ENCODE results near the gene RBM17.
"Not testable (repeated sequence)": the region's sequence is repeated elsewhere in the genome, so short reads cannot be mapped to it uniquely, and the experiment has no call there.

Gene RBM17

DNA sequence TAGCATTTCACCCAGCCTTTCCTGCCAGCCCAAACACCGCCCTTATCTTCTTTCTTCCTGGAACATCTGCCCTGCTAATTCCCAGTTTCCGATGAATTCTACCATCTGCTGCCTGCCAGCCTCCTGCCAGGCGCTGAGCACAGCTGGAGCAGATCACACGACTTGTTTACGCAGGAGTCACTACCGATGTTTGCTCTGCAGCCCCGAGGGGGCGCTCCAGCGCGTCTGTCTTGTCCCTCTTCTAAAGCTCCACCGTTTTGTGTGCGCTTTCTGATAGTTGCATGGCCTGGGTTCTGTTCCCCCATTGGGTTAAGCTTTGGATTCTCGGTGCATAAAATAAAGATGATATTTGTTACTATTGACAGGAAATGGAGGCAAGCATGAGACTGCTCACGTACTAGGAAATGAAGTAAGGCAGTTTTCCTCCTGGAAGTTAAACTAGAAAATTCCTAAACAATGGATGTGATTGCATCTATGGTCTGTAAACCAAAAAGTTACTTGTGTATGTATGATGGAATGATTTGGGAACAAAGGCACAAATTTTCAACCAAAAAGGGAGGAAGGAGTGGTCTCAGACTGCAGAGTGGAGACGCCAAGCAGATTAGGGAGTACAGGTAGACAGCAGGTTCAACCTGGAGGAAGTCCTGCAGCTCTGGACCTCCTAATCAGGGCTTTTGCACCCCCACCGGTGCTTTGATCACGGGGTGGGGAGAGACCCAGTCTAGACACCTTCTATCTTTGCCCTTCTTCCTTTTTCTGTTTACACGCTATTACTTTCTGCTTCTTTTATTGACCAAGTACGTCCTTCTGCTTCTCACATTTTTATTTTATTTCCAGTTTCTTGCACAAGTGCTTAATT is 2.2 kb upstream of the RBM17 start:
- FAIRE-seq, result peak; percentile 96
- no peak for DNase-seq (ENCODE audit: insufficient read length)
- no peak for TF ChIP-seq TAF1 (IDR thresholded peaks at IDR 0.05; ENCODE audit: borderline replicate concordance, low read depth, low read length)
- TF ChIP-seq POLR2A (IDR thresholded peaks at IDR 0.05; ENCODE audit: low read depth, low read length), result no peak
- TF ChIP-seq POLR2AphosphoS5 (IDR thresholded peaks at IDR 0.05; ENCODE audit: low read depth, low read length), result no peak

DNA sequence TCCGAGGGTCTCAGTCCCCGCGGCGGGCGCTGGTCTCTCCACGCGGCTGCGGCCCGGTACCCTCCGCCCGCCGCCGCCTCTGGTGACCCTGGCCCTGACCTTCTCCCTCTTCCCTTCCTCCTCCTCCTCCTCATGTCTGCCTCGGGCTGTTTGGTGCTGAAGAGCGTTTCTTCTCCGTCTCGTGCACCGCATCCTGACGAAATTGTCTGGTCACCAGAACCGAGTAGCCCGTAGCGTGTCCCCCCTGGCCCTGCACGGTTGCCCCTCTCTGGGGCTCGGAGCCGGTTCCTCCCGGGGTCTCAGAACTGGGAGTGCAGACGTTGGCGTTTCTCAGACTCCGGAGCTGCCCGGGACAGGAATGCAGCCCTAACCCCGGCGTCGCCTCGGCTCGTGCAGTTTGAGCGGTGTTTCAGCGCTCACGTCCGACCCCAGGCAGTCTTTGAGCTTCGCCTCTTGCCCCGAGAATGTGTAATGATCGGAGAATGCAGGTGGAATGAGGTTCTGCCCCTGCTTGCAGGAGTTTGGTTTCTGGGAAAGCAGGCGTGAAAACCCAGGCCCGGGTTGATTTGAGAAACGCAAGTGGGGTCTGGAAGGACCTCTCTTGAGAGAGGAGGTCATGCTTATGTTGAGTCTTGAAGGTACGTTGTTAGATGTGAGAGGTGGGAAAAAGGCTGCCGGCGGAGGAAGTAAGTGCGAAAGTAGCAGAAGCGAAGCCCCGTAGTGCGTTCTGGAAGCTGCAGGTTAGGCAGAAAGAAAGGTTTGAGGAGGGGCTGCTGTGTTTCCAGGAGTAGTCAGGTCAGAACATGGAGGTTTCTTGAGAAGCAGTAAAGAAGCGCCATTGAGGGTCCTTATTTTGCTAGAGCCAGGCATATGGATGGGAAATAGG is 743 bp downstream of the RBM17 start:
- TF ChIP-seq TAF1 (IDR thresholded peaks at IDR 0.05; ENCODE audit: borderline replicate concordance, low read depth, low read length), result no peak
- TF ChIP-seq POLR2AphosphoS5 (IDR thresholded peaks at IDR 0.05; ENCODE audit: low read depth, low read length), result no peak
- TF ChIP-seq POLR2A (IDR thresholded peaks at IDR 0.05; ENCODE audit: low read depth, low read length), result no peak
- FAIRE-seq (peak; percentile 63), DNase-seq (ENCODE audit: insufficient read length) (no peak)

DNA sequence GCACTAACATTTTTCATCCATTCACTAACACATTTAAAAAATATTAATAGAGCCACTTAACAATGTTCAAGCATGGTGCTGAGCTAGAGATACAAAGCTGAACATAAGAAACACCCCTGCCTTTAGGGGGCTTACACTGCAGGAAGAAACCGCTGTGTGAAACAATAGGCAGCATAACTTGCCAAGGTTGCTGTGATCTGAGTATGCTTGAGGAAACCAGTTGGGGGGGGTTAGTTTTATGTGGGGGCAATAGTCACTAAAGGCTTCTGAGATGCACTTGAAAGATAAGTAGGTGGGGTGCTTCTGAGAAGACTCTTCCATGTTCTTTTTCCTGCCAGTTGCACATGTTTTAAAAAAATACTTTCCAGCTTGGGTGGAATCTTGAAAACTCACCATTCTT is 2.8 kb downstream of the RBM17 start:
- FAIRE-seq, result no peak
- TF ChIP-seq POLR2AphosphoS5 (IDR thresholded peaks at IDR 0.05; ENCODE audit: low read depth, low read length) (no peak), TAF1 (IDR thresholded peaks at IDR 0.05; ENCODE audit: borderline replicate concordance, low read depth, low read length) (no peak), POLR2A (IDR thresholded peaks at IDR 0.05; ENCODE audit: low read depth, low read length) (no peak)
- DNase-seq (ENCODE audit: insufficient read length), result no peak

DNA sequence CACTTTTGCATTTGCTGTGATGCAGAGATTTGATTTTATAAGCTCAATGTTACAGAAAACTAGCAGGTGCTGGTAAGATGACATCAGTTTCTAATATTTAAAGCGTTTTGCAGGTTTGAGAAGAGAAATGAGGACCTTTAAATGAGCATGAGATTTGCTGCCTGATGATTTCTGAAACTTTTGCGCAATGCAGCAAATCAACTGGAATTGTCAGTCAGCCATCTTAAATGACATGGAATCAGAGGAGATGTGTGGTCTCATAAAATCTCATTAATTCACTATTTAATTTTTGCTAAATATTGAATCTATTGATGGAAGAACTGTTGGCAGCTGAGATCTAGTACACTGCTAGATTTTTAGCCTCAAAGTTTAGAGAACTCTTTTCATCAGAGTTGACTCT is 3.9 kb downstream of the RBM17 start:
- TF ChIP-seq POLR2A (IDR thresholded peaks at IDR 0.05; ENCODE audit: low read depth, low read length) (no peak), POLR2AphosphoS5 (IDR thresholded peaks at IDR 0.05; ENCODE audit: low read depth, low read length) (no peak), TAF1 (IDR thresholded peaks at IDR 0.05; ENCODE audit: borderline replicate concordance, low read depth, low read length) (no peak)
- FAIRE-seq (no peak), DNase-seq (ENCODE audit: insufficient read length) (no peak)

DNA sequence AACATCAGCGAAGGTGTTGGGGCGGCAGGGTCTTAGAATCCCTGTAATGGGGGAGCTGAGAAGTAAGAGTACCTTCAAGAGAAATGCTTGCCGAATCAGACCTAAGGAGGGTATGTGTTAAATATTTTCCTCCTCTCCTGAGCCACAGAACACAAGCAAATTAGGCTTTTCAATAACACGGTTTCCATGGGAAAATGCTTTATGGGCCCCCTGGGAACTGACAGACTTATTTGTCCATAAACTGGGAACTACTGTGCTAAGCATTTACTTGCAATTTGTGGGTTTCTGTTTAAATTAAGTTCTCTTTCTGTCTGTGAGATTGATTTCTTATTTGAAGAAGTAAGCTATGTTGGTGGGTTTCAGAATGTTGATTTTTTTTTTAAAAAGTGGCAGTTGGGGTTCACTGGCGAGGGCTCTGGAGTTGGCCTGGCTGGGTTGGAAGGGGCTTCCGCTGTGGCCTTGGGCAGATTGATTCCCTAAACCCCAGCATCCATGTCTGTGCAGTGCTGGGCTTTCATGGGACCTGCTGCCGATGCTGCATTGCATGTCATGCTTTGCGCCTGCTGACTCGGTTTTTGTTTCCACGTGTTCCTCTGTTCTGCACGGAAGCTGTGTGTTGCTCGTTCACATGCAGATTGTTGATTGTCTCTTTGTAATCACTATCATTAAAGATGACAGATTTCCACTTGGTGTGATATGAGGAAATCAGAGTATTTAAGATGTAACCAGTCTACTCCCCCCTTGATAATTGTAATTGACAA is 7.2 kb downstream of the RBM17 start:
- no peak for DNase-seq (ENCODE audit: insufficient read length)
- FAIRE-seq, result no peak
- no peak for TF ChIP-seq POLR2A (IDR thresholded peaks at IDR 0.05; ENCODE audit: low read depth, low read length)
- TF ChIP-seq POLR2AphosphoS5 (IDR thresholded peaks at IDR 0.05; ENCODE audit: low read depth, low read length), result no peak
- TF ChIP-seq TAF1 (IDR thresholded peaks at IDR 0.05; ENCODE audit: borderline replicate concordance, low read depth, low read length), result no peak

DNA sequence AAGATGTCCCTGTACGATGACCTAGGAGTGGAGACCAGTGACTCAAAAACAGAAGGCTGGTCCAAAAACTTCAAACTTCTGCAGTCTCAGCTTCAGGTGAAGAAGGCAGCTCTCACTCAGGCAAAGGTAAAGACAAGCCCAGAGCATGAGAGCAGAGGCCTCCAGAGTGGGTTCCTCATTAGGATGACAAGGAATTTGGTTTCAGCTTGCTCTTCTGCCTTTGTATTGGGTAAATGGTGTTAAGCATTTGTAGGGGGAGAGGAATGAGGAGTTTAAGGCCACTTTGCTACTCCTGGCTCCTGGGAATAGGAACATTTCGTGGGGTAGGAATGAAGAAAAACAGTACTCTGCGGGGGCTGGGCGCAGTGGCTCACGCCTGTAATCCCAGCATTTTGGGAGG is 8.2 kb downstream of the RBM17 start:
- no peak for TF ChIP-seq TAF1 (IDR thresholded peaks at IDR 0.05; ENCODE audit: borderline replicate concordance, low read depth, low read length)
- TF ChIP-seq POLR2A (IDR thresholded peaks at IDR 0.05; ENCODE audit: low read depth, low read length), result no peak
- no peak for TF ChIP-seq POLR2AphosphoS5 (IDR thresholded peaks at IDR 0.05; ENCODE audit: low read depth, low read length)
- DNase-seq (ENCODE audit: insufficient read length), result no peak
- FAIRE-seq, result no peak

DNA sequence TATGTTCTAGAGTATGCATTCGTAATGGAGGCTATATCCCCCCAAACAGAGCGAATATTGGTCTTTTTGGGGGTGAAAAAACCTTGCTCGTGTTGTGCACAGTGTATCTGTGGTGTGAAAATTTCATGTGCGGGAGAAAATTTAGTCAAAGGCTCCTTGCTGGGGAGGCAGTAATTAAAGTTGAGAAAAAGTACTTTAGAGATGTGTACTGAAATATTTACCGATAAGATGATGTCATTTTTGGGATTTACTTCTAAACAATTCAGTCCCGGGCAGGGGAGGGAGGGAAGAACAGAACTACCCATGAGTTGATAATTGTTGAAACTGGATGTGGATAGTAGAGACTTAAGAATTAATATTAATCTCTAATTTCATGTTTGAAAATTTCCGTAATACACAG is 9.3 kb downstream of the RBM17 start:
- no peak for TF ChIP-seq POLR2A (IDR thresholded peaks at IDR 0.05; ENCODE audit: low read depth, low read length)
- no peak for TF ChIP-seq TAF1 (IDR thresholded peaks at IDR 0.05; ENCODE audit: borderline replicate concordance, low read depth, low read length)
- no peak for TF ChIP-seq POLR2AphosphoS5 (IDR thresholded peaks at IDR 0.05; ENCODE audit: low read depth, low read length)
- FAIRE-seq, result no peak
- DNase-seq (ENCODE audit: insufficient read length), result no peak

DNA sequence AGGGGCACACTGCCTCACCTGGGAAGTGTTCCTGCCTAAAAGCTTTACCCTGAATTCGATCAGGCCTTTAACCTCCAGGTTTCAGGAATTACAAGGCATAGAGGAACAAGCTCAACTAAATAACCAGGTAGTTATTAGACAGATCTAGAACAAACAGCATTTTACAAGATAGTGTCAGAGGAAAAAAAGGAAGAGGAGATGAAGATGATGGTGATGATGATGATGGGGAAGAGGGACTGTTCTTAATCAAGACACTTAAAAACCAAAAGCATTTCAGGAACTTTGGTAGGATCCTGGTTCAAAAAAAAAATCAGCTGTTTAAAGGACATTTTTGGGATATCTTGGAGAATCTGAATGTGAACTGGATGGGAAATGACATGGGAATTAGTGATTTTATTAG is 11.5 kb downstream of the RBM17 start:
- DNase-seq (ENCODE audit: insufficient read length) (no peak), FAIRE-seq (no peak)
- TF ChIP-seq POLR2AphosphoS5 (IDR thresholded peaks at IDR 0.05; ENCODE audit: low read depth, low read length) (no peak), TAF1 (IDR thresholded peaks at IDR 0.05; ENCODE audit: borderline replicate concordance, low read depth, low read length) (no peak), POLR2A (IDR thresholded peaks at IDR 0.05; ENCODE audit: low read depth, low read length) (no peak)

DNA sequence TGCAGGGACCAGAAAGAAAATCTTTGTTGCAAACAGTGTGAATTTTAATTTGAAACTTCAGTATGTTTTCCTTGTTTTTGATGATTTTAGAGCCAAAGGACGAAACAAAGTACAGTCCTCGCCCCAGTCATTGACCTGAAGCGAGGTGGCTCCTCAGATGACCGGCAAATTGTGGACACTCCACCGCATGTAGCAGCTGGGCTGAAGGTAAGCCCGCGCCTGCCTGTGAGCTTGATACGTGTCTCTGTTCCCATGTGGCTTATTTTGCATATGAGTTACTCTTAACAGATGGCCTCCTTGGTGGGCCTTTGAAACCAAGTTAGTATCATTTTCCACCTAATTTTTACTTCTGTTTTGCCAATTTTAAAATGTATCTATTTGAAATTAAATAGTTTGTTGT is 12.3 kb downstream of the RBM17 start:
- no peak for FAIRE-seq

DNA sequence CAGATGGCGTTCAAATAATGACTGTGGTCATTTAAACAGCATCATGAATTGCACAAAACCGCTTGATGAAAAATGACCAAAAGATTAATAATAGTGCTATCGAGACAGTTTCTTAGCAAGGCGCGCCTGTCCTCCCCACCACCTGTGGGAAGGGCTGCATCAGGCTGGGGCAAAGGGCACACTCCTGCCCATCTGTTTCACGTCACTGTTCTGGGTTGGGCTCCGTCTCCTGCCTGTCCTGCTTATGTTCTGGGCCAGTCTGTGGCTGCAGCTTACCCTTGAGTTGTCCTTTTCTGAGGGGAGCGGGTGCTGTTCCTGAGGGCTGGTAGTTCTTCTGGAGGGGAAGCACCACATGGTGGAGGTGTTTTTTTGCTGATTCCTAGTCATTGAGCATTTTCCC is 13.3 kb downstream of the RBM17 start:
- no peak for TF ChIP-seq TAF1 (IDR thresholded peaks at IDR 0.05; ENCODE audit: borderline replicate concordance, low read depth, low read length)
- TF ChIP-seq POLR2A (IDR thresholded peaks at IDR 0.05; ENCODE audit: low read depth, low read length), result no peak
- TF ChIP-seq POLR2AphosphoS5 (IDR thresholded peaks at IDR 0.05; ENCODE audit: low read depth, low read length), result no peak
- no peak for FAIRE-seq
- DNase-seq (ENCODE audit: insufficient read length), result no peak

More for the DNA sequence above, 12.3 kb downstream of the RBM17 start:
- no peak for TF ChIP-seq POLR2A (IDR thresholded peaks at IDR 0.05; ENCODE audit: low read depth, low read length)
- TF ChIP-seq TAF1 (IDR thresholded peaks at IDR 0.05; ENCODE audit: borderline replicate concordance, low read depth, low read length), result no peak
- TF ChIP-seq POLR2AphosphoS5 (IDR thresholded peaks at IDR 0.05; ENCODE audit: low read depth, low read length), result no peak
- no peak for DNase-seq (ENCODE audit: insufficient read length)

DNA sequence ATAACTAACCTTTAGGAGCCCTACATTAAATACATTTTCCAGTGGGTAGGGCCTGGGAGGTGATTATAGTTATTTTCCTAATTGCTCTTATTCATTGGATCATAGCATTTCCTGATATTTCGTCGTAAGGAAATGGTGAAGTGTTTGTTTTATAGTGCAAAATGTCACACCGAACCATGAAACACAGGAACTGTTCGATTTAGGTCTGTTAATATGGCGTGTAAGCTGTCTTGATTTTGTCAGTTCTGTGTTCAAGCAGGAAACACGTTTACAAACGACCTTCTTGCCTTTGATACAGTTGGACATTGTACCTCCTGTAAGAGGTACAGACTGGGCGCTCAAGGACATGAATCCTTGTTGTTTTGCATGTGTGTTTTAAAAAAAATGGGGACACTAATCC is 14.8 kb downstream of the RBM17 start:
- FAIRE-seq (no peak), DNase-seq (ENCODE audit: insufficient read length) (no peak)
- TF ChIP-seq POLR2A (IDR thresholded peaks at IDR 0.05; ENCODE audit: low read depth, low read length) (no peak), POLR2AphosphoS5 (IDR thresholded peaks at IDR 0.05; ENCODE audit: low read depth, low read length) (no peak), TAF1 (IDR thresholded peaks at IDR 0.05; ENCODE audit: borderline replicate concordance, low read depth, low read length) (no peak)

DNA sequence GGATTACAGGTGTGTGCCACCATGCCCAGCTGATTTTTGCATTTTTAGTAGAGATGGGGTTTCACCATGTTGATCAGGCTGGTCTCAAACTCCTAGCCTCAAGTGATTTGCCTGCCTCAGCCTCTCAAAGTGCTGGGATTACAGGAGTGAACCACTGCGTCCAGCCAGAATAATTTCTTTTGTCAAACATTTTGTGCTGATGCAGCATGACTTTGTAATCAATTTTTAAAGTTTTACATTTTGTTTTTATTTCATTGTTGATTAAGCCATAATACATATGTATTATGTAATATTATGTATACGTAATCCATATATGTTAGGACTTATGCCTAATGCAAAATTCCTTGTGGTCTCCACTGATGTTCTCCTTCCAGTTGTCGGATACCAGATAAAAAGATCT is 18.8 kb downstream of the RBM17 start:
- not testable (repeated sequence) for DNase-seq (ENCODE audit: insufficient read length); FAIRE-seq

All from GM12892 (cell line).